NCI-H2107 treated with DMSO at 0.1 percent for 48 hours (cell line): Measurements from ENCODE around the gene ASPSCR1.
"Not testable (repeated sequence)": the region's sequence is repeated elsewhere in the genome, so short reads cannot be mapped to it uniquely, and the experiment has no call there.

Source experiments
- DNase-seq: peaks from one replicate; lab custom pipeline; 2025; ENCODE audit not compliant: unreplicated experiment; lab: John Stamatoyannopoulos, UW

ASPSCR1 gene

DNA sequence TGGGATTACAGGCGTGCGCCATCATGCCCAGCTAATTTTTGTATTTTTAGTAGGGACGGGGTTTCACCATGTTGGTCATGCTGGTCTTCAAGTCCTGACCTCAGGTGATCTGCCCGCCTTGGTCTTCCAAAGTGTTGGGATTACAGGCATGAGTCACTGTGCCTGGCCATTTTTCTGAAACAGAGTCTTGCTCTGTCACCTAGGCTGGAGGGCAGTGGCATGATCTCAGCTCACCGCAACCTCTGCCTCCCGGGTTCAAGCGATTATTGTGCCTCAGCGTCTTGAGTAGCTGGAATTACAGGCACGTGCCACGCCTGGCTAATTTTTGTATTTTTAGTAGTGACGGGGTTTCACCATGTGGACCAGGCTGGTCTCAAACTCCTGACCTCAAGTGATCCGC, 4.1 kb downstream of the ASPSCR1 start:
- DNase-seq, result not testable (repeated sequence)

DNA sequence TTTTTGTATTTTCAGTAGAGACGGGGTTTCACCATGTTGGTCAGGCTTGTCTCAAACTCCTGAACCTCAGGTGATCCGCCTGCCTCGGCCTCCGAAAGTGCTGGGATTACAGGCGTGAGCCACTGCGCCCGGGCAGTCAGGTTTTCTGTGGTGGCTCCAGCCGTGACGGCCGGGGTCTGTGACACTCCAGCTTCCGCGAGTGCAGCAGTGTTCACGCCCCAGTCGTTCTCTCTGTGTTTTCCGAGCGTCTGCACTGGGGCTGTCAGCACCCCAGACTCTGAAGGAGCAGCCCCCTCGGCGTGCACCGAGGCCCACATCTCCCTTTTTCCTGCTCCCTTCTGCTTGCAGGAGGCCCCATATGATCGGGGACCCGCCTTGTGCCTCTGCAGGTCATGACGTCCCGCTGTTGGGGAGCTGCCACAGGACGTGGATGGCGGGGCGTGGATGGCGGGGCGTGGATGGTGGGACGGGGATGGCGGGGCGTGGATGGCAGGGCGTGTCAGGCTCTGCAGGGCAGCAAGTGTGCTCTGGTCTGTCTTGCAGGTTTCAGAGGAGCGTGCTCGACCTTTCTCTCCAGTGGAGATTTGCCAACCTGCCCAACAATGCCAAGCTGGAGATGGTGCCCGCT, 5.7 kb downstream of the ASPSCR1 start:
- no peak for DNase-seq

DNA sequence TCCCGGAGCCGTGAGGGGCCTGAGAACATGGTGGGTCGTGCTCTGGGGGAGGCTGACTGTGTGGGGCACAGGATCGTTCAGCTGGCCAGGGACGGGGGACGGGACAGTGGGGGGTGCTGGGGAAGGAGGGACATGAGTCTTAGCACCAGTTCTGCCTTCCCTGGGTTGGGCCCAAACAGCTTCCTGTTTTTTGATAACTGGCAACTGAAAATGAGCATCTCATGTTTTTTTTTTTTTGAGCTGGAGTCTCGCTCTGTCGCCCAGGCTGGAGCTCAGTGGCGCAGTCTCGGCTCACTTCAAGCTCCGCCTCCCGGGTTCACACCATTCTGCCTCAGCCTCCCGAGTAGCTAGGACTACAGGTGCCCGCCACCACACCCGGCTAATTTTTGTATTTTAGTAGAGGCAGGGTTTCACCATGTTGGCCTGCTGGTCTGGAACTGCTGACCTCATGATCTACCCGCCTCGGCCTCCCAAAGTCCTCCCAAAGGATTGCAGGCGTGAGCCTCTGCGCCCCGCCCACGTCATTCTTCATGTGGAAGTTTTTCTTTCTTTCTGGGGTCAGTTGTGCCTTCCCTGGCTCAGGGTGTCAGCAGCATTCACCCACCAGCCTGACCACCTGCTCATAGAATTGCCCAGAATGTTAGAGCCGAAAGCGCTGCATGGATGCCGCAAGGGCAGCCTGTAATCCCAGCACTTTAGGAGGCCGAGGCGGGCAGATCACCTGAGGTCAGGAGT, 6.4 kb downstream of the ASPSCR1 start:
- no peak for DNase-seq

DNA sequence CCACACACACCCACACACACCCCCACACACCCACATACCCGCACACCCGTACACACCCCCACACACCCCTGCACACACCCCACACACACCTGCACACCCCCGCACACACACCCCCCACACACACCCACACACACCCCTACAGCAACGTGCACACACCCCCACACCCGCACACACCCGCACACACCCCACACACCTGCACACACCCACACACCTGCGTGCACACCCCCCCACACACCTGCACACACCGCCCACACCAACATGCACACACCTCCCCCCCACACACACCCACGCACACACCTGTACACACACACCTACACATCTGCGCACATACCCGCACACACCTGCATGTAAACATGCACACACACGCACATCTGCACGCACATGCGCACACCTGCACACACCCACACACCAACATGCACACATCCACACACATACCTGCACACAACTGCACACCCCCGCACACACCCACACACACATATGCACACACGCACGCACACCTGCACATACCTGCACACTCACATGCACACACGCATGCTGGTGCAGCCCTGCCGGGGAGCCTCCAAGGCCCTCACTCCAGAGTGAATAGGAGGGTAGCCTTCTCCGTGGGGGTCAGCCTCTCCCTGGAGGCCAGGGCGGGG, 7.5 kb downstream of the ASPSCR1 start:
- no peak for DNase-seq

DNA sequence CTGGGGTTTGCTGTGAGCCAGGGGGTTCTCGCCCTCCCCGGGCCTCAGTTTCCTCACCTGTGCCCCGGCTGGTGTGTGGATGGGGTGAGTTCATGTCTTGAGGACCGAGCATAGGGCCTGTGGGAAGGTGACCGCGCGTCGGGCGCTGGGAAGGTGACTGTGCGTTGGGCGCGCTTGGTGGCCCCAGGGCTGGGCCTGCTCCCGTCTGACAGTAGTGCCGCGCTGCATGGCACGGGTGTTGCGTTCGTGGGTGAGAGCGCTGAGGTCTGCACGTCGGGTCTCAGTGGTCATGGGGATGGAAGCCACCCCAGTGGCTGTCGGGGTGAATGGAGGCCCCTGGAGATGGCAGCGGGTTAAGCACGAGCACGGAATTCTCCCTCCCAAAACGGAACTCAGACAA, 9.2 kb downstream of the ASPSCR1 start:
- no peak for DNase-seq

DNA sequence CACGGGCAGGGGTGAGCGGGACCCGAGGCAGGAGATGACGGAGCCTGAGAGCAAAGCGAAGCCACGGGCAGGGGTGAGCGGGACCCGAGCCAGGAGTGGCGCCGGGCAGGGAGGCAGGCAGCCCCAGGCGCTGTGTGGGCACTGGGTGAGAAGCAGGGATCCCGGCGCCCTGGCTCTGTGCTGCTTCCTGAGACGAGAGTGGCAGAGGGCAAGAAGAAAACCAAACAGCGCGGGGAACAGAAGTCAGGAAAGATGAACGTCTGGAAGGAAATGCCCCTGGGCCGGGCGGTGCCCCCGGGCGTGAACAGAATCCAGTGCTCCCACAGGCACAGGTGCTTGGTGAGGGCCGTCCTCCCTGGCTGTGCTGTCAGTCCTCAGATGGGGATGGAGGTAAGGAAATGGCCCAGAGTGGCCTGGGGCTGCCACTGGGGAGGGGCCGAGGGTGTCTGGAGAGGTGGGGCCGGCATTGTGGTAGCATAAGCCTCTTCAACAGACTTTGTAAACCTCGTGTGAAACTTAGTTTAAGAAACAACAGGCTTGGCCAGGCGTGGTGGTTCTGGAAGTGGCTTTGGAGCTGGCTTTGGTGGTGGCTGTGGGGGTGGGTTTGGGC, 9.8 kb downstream of the ASPSCR1 start:
- no peak for DNase-seq

DNA sequence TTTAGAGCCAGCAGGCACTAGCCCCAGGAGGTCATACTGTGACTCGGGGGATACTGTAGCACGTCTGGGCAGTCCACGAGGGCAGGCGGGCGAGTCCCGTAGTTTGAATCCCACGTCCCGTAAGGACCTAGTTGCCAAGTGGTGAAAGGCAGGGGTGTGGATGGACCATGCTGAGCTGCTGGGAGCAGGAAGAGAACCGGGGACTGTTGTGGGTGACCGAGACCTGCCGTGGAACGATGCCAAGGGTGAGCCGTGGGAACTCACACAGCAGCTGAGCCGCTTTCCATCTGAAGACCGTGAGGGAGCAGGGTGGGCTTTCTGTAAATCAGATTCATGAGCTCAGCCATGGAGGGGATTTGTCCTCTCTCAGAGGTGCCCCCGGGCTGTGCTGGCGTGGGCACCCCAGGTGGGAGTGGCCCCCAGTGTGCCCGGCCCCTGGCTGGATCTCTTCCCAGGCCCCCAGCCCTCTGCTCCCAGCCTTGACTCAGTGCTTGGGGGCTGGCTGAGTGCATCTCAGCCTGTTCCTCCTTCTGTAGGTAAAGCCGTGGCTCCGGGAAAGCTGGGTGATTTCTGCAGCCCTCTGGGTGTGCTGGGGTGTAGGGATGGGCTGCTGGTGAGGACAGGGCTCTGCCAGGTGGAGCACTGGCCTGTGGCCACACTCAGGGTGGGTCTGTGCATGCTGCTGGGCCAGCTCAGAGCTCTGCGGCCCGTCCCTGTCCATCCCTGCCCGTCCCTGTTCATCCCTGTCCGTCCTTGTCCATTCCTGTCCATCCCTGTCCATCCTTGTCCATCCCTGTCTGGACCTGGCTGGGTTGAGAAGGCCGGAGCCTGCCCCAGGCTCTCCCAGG, 13.6 kb downstream of the ASPSCR1 start:
- DNase-seq, result no peak

DNA sequence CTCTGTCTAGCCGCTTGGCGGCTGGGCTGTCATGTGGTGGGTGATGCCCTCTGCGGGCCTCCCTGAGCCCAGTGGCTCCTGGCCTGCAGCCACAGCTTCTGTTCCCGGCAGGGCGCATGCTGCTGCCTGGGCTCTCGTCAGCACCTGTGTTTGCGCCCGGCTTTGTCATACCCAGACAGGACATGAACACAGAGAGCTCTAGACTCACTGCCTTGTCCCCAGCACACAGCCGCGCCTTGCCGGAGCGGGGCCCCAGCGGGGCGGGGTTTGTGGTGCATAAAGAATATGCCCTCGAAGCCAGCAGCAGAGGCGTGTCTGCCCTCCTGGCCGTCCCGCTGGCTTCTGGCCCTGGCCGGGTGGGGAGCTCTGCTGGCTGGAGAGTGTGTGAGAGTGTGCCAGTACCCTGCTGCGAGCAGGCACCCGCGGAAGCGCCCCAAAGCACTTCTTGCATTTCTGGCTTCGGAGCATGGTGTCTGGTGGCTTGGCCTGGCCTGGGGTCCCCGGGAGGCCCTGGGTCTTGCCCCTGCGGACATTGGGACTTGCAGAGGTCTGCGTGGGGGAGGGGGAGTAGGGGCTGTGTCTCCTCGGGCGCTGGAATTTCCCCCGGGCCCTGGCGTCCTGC, 14.4 kb downstream of the ASPSCR1 start:
- peak; percentile 66 for DNase-seq

DNA sequence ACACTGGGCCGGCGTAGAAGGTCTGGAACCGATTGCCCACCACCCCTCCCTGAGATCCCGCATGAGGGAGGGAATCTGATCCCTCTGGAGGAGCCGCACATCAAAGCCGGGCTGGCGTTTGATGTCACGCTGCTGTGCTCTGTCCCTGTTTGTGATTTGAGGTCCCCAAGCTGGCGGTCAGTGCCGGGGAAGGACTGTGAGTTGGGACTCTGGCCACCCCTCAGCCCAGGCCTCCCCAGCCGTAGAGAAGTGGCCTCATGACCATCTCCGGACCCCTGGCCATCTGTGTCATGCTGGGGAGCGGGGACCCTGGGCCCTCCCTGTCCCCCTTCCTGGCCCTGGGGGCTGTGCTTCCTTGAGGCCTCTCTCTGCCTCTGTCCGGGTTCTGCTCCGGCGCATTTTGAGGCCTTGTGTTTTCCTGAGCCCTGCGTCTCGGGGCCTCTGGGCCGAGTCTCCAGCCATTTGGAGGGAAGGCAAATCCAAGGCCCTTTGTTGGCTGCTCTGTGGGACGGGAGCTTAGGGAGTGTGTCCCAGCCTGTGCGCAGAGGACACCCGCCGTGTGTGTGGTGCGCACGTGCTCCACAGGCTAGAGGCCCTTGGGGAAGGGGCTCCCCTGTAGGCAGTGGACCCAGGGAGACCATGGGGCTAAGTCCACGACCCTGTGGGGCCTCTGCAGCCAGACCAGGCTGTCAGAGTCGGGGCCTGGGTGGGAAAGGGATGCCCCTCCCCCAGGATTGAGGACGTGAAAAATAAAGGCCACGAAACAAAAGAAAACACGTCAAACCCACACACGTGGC, 15.1 kb downstream of the ASPSCR1 start:
- DNase-seq, result no peak

DNA sequence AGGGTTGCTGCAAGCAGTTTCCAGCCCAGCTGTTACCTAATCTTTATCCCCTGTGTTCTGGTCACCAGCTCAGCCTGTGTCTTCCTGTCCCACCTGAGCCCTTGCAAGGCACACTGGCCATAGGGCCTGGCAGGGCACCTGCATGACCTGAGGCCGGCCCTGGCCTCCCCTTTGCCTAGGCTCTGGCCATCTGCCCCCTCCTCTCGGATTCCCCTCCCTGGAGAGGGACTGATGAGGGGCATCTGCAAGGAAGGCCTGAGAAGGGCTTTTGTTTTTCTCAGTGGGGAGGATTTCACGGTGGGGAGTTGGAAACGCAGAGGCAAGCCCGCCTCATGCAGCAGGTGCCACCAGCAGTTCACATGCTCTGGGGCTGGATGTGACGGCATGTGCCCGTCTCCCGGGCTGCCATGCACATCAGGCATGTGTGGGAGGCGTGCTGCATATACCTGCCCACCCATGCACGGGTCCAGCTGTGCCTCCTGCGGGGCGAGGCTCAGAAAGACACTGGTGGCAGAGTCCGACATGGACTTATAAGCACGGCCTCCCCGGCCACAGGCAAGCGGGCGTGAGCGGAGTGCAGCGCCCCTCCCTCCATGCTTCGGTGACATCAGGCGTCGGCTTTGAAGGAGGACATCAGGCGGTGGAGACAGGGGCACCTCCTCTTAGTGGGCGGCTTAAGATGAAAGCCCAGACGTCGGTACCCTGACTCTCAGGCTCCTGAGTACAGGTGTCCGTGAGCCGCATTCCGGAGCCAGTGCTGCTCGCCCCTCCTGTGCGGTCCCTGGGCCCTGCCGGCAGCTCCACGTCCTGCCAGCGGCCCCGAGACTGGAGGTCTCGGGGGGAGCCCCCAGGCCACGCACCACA, 16.5 kb downstream of the ASPSCR1 start:
- no peak for DNase-seq

DNA sequence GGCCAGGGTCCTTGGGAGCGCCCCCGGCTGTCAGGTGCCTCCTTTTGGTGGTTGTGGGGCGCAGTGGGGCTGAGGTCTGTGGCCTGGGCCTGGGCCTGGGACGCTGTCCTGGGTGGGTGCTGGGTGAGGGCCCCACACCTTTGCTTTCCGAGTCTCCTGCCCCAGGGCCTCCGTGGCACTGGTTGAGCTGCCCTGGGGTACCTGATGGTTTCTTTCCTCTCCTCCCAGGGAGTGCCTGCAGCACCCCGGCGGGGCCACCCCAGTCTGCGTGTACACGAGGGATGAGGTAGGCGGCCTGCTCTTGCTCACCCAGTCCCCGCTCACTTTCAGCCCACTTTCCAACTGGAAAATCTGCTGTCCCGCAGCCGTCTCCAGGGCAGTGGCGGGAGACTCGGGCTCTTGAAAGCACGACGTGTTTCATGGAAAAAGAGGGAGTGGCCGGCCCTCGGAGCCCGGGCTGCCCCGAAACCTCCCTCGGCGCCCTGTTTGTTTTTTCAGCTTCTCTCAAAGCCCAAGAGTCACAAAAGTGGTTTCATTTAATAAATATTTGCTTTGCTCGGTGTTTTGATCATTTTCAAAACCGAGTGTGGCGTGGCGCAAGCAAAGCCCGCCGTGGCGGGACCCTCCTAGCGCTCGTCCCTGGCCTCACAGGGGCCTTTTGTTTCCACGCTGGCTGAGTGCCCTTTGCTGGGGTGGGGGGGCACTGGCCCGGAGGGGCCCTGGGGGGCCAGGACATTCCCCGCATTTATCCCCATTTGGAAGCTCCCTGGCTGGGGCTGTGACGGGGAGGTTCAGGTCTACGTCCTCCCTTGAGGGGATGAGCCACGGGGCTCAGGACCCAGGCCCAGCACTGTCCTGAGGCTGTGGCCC, 17.4 kb downstream of the ASPSCR1 start:
- no peak for DNase-seq

DNA sequence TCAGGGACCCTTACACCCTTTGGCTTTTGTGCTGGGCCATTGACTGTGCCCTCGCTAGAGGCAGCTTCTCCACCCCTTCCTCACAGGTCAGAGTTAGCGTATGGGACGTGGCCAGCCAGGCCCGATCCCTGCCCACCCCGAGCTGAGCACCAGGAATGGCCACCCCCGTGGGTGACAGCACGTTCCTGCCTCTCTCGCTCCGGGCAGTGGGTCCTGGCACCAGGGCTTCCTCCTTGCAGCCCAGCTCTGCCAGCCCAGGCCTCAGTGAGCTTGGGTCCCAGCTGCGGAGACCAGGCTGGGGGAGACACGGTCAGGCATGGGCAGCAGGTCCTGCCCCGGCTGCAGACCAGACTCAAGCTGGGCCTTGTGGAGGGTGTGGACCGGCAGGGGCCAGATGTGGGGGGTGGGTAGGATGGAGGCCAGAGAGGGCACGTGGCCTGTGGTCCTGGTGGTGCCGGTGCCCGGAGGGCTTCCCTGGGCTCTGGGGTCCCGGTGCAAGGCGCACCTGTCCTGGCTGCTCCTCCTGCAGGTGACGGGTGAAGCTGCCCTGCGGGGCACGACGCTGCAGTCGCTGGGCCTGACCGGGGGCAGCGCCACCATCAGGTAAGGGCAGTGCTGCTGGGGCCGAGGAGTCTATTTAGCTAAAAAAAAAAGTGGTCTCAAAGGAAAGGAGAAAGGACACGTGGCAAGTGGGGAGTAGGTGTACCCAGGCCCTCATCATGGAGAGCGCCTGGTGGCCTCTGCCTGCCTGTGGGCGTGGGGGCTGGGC, 18.2 kb downstream of the ASPSCR1 start:
- no peak for DNase-seq

DNA sequence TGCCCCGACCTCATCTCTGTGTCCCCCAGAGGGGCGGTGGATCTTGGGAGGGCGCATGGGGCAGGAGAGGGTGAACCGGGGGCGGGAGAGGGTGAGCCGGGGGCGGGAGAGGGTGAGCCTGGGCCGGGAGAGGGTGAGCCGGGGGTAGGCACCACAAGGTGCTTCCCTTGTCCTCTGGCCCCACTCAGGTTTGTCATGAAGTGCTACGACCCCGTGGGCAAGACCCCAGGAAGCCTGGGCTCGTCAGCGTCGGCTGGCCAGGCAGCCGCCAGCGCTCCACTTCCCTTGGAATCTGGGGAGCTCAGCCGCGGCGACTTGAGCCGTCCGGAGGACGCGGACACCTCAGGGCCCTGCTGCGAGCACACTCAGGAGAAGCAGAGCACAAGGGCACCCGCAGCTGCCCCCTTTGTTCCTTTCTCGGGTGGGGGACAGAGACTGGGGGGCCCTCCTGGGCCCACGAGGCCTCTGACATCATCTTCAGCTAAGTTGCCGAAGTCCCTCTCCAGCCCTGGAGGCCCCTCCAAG, 18.9 kb downstream of the ASPSCR1 start:
- no peak for DNase-seq

DNA sequence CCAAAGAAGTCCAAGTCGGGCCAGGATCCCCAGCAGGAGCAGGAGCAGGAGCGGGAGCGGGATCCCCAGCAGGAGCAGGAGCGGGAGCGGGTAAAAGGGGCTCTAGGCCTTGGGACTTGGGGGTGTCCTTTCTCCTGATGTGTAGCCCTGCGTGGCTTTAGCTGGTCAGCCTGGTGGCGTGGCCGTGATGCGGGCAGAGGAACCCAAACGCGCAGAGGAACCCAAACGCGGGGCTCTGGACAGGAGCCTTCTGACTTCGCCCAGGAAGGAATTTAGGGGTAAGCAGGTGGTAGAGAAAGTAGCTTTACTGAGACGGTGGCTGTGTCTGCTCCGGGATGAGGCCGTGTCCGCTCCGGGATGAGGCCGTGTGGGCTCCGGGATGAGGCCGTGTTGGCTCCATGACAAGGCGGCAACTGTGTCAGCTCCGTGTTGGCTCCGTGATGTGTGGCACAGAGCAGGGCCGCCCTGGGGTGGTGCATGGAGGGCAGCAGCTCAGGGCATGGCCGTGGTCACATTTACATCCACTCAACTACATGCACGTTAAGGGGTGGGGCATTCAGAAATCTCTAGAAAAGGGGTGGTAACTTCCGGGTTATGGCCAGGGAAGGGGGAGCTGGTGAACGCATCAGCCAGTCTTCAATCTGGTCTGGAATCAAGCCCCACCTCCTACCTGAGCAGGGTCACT, 19.5 kb downstream of the ASPSCR1 start:
- no peak for DNase-seq

DNA sequence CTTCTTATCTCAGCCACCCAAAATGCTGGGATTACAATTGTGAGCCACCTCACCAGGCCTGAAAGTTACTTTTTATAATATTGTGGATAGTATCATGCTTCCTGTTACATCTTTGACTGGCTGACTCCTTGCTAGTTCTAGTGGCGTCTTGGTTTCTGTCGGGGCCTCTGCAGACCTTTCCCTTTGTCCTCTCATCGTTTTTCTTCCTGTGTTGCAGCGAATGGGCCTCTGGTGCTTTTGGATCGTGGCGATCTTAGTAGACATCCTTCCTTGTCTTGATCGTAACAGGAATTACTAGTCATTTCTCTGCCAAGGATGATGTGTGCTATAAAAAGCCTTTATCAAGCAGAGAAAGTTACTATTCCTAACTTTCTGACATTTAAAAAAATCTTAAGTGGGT, 20.8 kb downstream of the ASPSCR1 start:
- no peak for DNase-seq

DNA sequence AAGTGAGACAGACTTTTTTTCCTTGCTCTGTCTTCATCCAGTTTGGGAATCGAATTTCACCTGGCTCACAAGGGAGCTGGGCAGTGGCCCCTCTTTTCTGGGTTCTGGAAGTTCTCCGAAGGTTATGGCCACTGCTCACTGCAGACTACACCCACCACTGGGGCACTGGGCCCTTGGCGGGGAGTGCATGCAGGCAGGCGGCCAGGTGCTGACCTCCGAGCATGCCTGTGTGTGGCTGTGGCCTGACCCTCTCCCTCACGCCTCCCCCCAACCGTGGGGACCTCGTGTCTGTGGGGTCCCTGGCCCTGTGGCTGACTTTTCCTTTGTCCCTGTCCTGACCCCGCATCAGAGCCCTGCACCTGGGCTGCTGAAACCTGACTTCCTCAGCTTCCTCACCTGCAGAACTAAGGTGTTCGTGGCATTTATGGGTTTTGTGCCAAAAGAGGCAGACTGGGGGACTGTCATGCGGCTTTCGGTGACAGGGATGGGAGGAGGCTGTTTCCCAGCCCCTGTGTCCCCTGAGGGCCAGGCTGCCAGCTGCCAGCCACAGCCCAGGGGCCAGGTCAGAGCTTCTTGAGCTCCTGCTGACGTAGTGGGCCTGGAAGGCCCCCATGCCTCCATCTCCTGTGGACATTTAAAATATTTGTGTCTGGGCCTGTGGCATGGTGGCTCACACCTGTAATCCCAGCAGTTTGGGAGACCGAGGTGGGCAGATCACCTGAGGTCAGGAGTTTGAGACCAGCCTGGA, 21.4 kb downstream of the ASPSCR1 start:
- no peak for DNase-seq
